ENCODE measurements around the gene FAM114A2. TPM values are rescaled to one million over a fixed set of nuclear protein-coding genes. Genes with fewer than 3 reads are reported as not detected.
A peak's percentile ranks its signal among the peaks of the same experiment; 100 is the strongest.

The FAM114A2 gene
- total RNA-seq, 1 donor from 2014 or later = 23.6 TPM

DNA sequence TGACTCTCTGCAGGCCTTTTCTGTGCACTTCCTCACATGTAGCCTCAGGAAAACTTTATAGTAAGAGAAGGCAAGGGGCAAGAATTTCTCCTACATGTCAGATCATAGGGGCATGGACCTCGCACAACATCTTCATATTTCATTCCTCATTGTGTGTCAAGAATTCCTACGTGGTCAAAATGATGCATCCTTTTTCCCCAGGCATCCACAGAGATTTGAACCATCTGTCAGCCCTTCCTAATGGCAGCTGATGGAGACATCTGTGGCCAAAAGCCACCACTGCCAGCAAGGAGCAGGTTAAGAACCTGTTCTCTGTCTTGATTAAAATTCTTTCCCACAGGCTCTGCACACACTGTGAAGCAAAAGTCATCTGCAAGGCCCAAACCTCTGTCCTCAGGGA is 42.5 kb upstream of the FAM114A2 start:
- Mint-ChIP-seq H3K36me3 (ENCODE audit: insufficient read depth) (no peaks in the 10 kb centered on the region), H3K4me1 (ENCODE audit: low read depth) (no peaks in the 10 kb centered on the region), H3K9me3 (ENCODE audit: low read depth) (no peaks in the 10 kb centered on the region), H3K4me3 (ENCODE audit: low read depth) (no peak overlapping the region), H3K27ac (no peak overlapping the region), H3K27me3 (peaks cover 53% of the 10 kb centered on the region)
- no peak for DNase-seq (ENCODE audit: low spot score, unreplicated experiment)
- TF ChIP-seq, protein P1, sequence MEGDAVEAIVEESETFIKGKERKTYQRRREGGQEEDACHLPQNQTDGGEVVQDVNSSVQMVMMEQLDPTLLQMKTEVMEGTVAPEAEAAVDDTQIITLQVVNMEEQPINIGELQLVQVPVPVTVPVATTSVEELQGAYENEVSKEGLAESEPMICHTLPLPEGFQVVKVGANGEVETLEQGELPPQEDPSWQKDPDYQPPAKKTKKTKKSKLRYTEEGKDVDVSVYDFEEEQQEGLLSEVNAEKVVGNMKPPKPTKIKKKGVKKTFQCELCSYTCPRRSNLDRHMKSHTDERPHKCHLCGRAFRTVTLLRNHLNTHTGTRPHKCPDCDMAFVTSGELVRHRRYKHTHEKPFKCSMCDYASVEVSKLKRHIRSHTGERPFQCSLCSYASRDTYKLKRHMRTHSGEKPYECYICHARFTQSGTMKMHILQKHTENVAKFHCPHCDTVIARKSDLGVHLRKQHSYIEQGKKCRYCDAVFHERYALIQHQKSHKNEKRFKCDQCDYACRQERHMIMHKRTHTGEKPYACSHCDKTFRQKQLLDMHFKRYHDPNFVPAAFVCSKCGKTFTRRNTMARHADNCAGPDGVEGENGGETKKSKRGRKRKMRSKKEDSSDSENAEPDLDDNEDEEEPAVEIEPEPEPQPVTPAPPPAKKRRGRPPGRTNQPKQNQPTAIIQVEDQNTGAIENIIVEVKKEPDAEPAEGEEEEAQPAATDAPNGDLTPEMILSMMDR (IDR thresholded peaks at IDR 0.05; ENCODE audit: unreplicated experiment) = no peak

GRCh38 chr5:154078272-154078671 is 39.6 kb upstream of the FAM114A2 start:
- no peaks in the 10 kb centered on the region for H3K36me3 Mint-ChIP-seq (ENCODE audit: insufficient read depth)
- TF ChIP-seq, protein P1 (IDR thresholded peaks at IDR 0.05; ENCODE audit: unreplicated experiment) = no peak
- H3K4me1 Mint-ChIP-seq (ENCODE audit: low read depth) = no peaks in the 10 kb centered on the region
- no peak overlapping the region for H3K27ac Mint-ChIP-seq
- DNase-seq (ENCODE audit: low spot score, unreplicated experiment) = no peak
- H3K27me3 Mint-ChIP-seq = peaks cover 23% of the 10 kb centered on the region
- no peak overlapping the region for H3K4me3 Mint-ChIP-seq (ENCODE audit: low read depth)
- no peaks in the 10 kb centered on the region for H3K9me3 Mint-ChIP-seq (ENCODE audit: low read depth)

- no peak overlapping the region for H3K4me3 Mint-ChIP-seq (ENCODE audit: low read depth)
- H3K4me1 Mint-ChIP-seq (ENCODE audit: low read depth) = no peaks in the 10 kb centered on the region
- peaks cover 21% of the 10 kb centered on the region for H3K27me3 Mint-ChIP-seq
- TF ChIP-seq, protein P1 (IDR thresholded peaks at IDR 0.05; ENCODE audit: unreplicated experiment) = no peak
- DNase-seq (ENCODE audit: low spot score, unreplicated experiment) = no peak
- H3K9me3 Mint-ChIP-seq (ENCODE audit: low read depth) = no peaks in the 10 kb centered on the region
- no peak overlapping the region for H3K27ac Mint-ChIP-seq
- H3K36me3 Mint-ChIP-seq (ENCODE audit: insufficient read depth) = no peaks in the 10 kb centered on the region
These were observed 39.0 kb upstream of the FAM114A2 start for GRCh38 chr5:154077696-154078095.

GRCh38 chr5:154076240-154076922 is 37.7 kb upstream of the FAM114A2 start:
- Mint-ChIP-seq H3K27ac (no peak overlapping the region), H3K36me3 (ENCODE audit: insufficient read depth) (no peaks in the 10 kb centered on the region), H3K9me3 (ENCODE audit: low read depth) (no peaks in the 10 kb centered on the region), H3K27me3 (peaks cover 22% of the 10 kb centered on the region), H3K4me1 (ENCODE audit: low read depth) (no peaks in the 10 kb centered on the region), H3K4me3 (ENCODE audit: low read depth) (no peak overlapping the region)
- TF ChIP-seq, protein P1 (IDR thresholded peaks at IDR 0.05; ENCODE audit: unreplicated experiment) = no peak
- DNase-seq (ENCODE audit: low spot score, unreplicated experiment) = no peak

- H3K4me3 Mint-ChIP-seq (ENCODE audit: low read depth) = no peak overlapping the region
- H3K4me1 Mint-ChIP-seq (ENCODE audit: low read depth) = no peaks in the 10 kb centered on the region
- DNase-seq (ENCODE audit: low spot score, unreplicated experiment) = peak; percentile 77
- H3K27ac Mint-ChIP-seq = no peak overlapping the region
- peaks cover 17% of the 10 kb centered on the region for H3K27me3 Mint-ChIP-seq
- no peaks in the 10 kb centered on the region for H3K36me3 Mint-ChIP-seq (ENCODE audit: insufficient read depth)
- no peaks in the 10 kb centered on the region for H3K9me3 Mint-ChIP-seq (ENCODE audit: low read depth)
- TF ChIP-seq, protein P1 (IDR thresholded peaks at IDR 0.05; ENCODE audit: unreplicated experiment) = peak; percentile 96
These were observed 33.9 kb upstream of the FAM114A2 start for GRCh38 chr5:154072414-154073171.
